HepG2 (cell line): ENCODE data around the gene ARHGAP33. TPM values are rescaled to one million over a fixed set of nuclear protein-coding genes. Genes with fewer than 3 reads are reported as not detected.

ENCODE experiments used
- ATAC-seq: fragments of 200-7000 bp; cut with Tn5 transposase; 3 replicates; pipeline ENCODE4 v1.9.1; 2020; ENCODE audit warnings: mild to moderate bottlenecking, moderate library complexity
- BruUV-seq: library from RNA; stranded (reverse); fragments of 400-500 nt; replicated peaks from 2 replicates; lab custom pipeline; 2021; lab: Mats Ljungman, UMichigan
- CTCF ChIA-PET: fragments of 300-600 bp; formaldehyde crosslinking; extraction: SDS; loops from one replicate; lab custom pipeline; 2021; ENCODE audit warnings: low total read pairs, inconsistent platforms, low intra/inter-chr PET ratio; lab: Yijun Ruan, JAX
- POLR2A ChIA-PET: fragments of 350-600 bp; sonication (Branson Sonifier 250); formaldehyde crosslinking; loops from one replicate; lab custom pipeline; 2020; ENCODE audit warnings: antibody characterized with exemption, inconsistent platforms; lab: Yijun Ruan, JAX
- DNase-seq: peaks from one replicate; pipeline ENCODE4 v3.0.0-alpha.2; 2015; ENCODE audit warnings: low spot score
- FAIRE-seq: peaks from 3 replicates; lab custom pipeline; 2011; peaks lifted over from hg19 to GRCh38; lab: Jason Lieb, UNC
- H2AFZ ChIP-seq: one replicate; pipeline ENCODE4 v1.6.1; 2011; ENCODE audit warnings: low read length, inconsistent platforms
- H3K27ac ChIP-seq: fragments of 300-600 bp; 3 replicates; pipeline ENCODE4 v1.8.0; 2011; ENCODE audit warnings: mixed run types, mild to moderate bottlenecking, mixed read lengths, low read length, inconsistent platforms; ENCODE audit not compliant: insufficient read depth; ENCODE audit errors: extremely low read length
- H3K27me3 ChIP-seq, 2 experiments: fragments of 200-600 bp in 1 of 2; 2 replicates in 1 of 2; 3 replicates in 1 of 2; pipeline versions ENCODE4 v1.6.0 to v1.8.0; 2011; ENCODE audit warnings: low read length in 2 of 2, mild to moderate bottlenecking in 2 of 2, moderate library complexity in 2 of 2, inconsistent platforms in 1 of 2; ENCODE audit not compliant: insufficient read depth in 2 of 2, control insufficient read depth in 1 of 2
- H3K36me3 ChIP-seq, 2 experiments: fragments of 200-600 bp in 1 of 2; replicated peaks in 1 of 2; 2 replicates in 1 of 2; 3 replicates in 1 of 2; pipeline versions ENCODE4 v1.5.1 to v1.8.0; 2011; ENCODE audit warnings: low read length in 2 of 2, inconsistent platforms in 1 of 2; ENCODE audit not compliant: insufficient read depth in 2 of 2, control insufficient read depth in 1 of 2
- H3K4me1 ChIP-seq: 2 replicates; pipeline ENCODE4 v1.5.1; 2012; ENCODE audit warnings: low read length, inconsistent platforms; ENCODE audit not compliant: insufficient read depth
- H3K4me2 ChIP-seq: 2 replicates; pipeline ENCODE4 v1.6.0; 2011; ENCODE audit warnings: low read depth, low read length, inconsistent platforms
- H3K4me3 ChIP-seq, 3 experiments: fragments of 200-600 bp in 1 of 3; sonication (generic), shearing (Covaris generic) in 1 of 3; replicated peaks in 1 of 3; 2 replicates each; pipeline ENCODE4 v1.5.1; 2011 to 2016; ENCODE audit warnings: low read length in 3 of 3, inconsistent platforms in 2 of 3, low read depth in 2 of 3, mild to moderate bottlenecking in 2 of 3, control low read depth in 1 of 3, mixed read lengths in 1 of 3; ENCODE audit not compliant: insufficient read depth in 1 of 3
- H3K79me2 ChIP-seq: one replicate; pipeline ENCODE4 v1.6.1; 2011; ENCODE audit warnings: low read length, inconsistent platforms; ENCODE audit not compliant: insufficient read depth
- H3K9ac ChIP-seq: 2 replicates; pipeline ENCODE4 v1.6.0; 2011; ENCODE audit warnings: mild to moderate bottlenecking, low read depth, low read length, inconsistent platforms; ENCODE audit not compliant: insufficient read depth
- H3K9me3 ChIP-seq: 2 replicates; pipeline ENCODE4 v1.5.1; 2012; ENCODE audit warnings: mild to moderate bottlenecking, low read length
- H4K20me1 ChIP-seq: 2 replicates; pipeline ENCODE4 v1.6.0; 2011; ENCODE audit warnings: inconsistent platforms, mild to moderate bottlenecking, low read length, moderate library complexity; ENCODE audit not compliant: insufficient read depth
- DDIT3 ChIP-seq: sonication (generic); formaldehyde crosslinking; IDR thresholded peaks from 2 replicates; pipeline ENCODE4 v1.4.0; 2020; ENCODE audit warnings: mild to moderate bottlenecking, missing genetic modification reagents
- DPF2 ChIP-seq: sonication (generic); formaldehyde crosslinking; IDR thresholded peaks from 2 replicates; pipeline ENCODE4 v1.4.0; 2020; ENCODE audit warnings: mild to moderate bottlenecking, low read depth, missing genetic modification reagents, borderline replicate concordance
- EZH2 ChIP-seq: conservative IDR thresholded peaks from 2 replicates; pipeline ENCODE4 v1.6.1; 2012; ENCODE audit warnings: mild to moderate bottlenecking, low read depth, low read length, moderate library complexity
- FOXM1 ChIP-seq: sonication (generic); formaldehyde crosslinking; IDR thresholded peaks from 2 replicates; pipeline ENCODE4 v1.5.0; 2020; ENCODE audit warnings: missing genetic modification reagents
- GTF2F1 ChIP-seq: fragments of 150-350 bp; IDR thresholded peaks from 2 replicates; pipeline ENCODE4 v1.6.1; 2014; ENCODE audit warnings: low read length
- HNRNPLL ChIP-seq: fragments of 200-400 bp; formaldehyde crosslinking; IDR thresholded peaks from 2 replicates; pipeline ENCODE4 v1.6.1; 2017; ENCODE audit warnings: mild to moderate bottlenecking, low read depth, low read length; ENCODE audit not compliant: poor library complexity, severe bottlenecking
- HOXD1 ChIP-seq: sonication (generic); formaldehyde crosslinking; IDR thresholded peaks from 2 replicates; pipeline ENCODE4 v1.5.0; 2020; ENCODE audit warnings: missing genetic modification reagents
- MAFG ChIP-seq: sonication (generic); formaldehyde crosslinking; IDR thresholded peaks from 2 replicates; pipeline ENCODE4 v1.5.1; 2020; ENCODE audit warnings: mild to moderate bottlenecking, missing genetic modification reagents
- MLLT10 ChIP-seq: sonication (generic); formaldehyde crosslinking; IDR thresholded peaks from 2 replicates; pipeline ENCODE4 v1.4.0; 2020; ENCODE audit warnings: missing genetic modification reagents
- PHB2 ChIP-seq: fragments of 450-650 bp; IDR thresholded peaks from 2 replicates; pipeline ENCODE4 v1.6.1; 2018; ENCODE audit not compliant: partially characterized antibody
- SMC3 ChIP-seq: IDR thresholded peaks from 2 replicates; pipeline ENCODE4 v1.6.1; 2011; ENCODE audit warnings: low read length, improper control_type of control experiment
- SRF ChIP-seq: IDR thresholded peaks from 2 replicates; pipeline ENCODE4 v1.6.1; 2011; ENCODE audit warnings: mild to moderate bottlenecking, low read depth, low read length, moderate library complexity
- SRSF1 ChIP-seq: fragments of 200-400 bp; formaldehyde crosslinking; optimal IDR thresholded peaks from 2 replicates; pipeline ENCODE3; 2017; ENCODE audit warnings: mild to moderate bottlenecking, low read depth, low read length, moderate library complexity
- ZBTB7A ChIP-seq: sonication (generic); formaldehyde crosslinking; IDR thresholded peaks from 2 replicates; pipeline ENCODE4 v1.8.0; 2022; ENCODE audit warnings: mild to moderate bottlenecking, missing genetic modification reagents
- ZFYVE20 ChIP-seq: sonication (generic); formaldehyde crosslinking; IDR thresholded peaks from 2 replicates; pipeline ENCODE4 v1.8.0; 2023; ENCODE audit warnings: low read depth, mild to moderate bottlenecking, moderate library complexity, missing genetic modification reagents, borderline replicate concordance
- ZIK1 ChIP-seq: sonication (generic); formaldehyde crosslinking; IDR thresholded peaks from 2 replicates; pipeline ENCODE4 v1.5.0; 2020; ENCODE audit warnings: mild to moderate bottlenecking, low read depth, missing genetic modification reagents, borderline replicate concordance
- ZNF143 ChIP-seq: sonication (generic); formaldehyde crosslinking; IDR thresholded peaks from 2 replicates; pipeline ENCODE4 v1.4.0; 2020; ENCODE audit warnings: missing genetic modification reagents
- ZNF281 ChIP-seq: sonication (generic); formaldehyde crosslinking; IDR thresholded peaks from 2 replicates; pipeline ENCODE4 v1.4.0; 2020; ENCODE audit warnings: missing genetic modification reagents, borderline replicate concordance
- ZNF660 ChIP-seq: sonication (generic); formaldehyde crosslinking; IDR thresholded peaks from 2 replicates; pipeline ENCODE4 v1.5.1; 2020; ENCODE audit warnings: mild to moderate bottlenecking, low read depth, missing genetic modification reagents, borderline replicate concordance
- ZNF746 ChIP-seq: sonication (generic); formaldehyde crosslinking; IDR thresholded peaks from 2 replicates; pipeline ENCODE4 v1.8.0; 2022; ENCODE audit warnings: mild to moderate bottlenecking, missing genetic modification reagents
- WGBS: methylation state at CpG from one replicate; pipeline ENCODE4 v1.1.6; 2017; ENCODE audit warnings: low lambda C conversion rate; 5-methylcytosine and 5-hydroxymethylcytosine counted together
- in situ Hi-C: cut with HindIII; loops from 2 replicates; pipeline ENCODE4 v1.10.0; 2017; ENCODE audit warnings: low pct_unique_long_range_greater_than_20kb; ENCODE audit not compliant: extremely low pct_ligation_motif_present
- intact Hi-C: fragments of 100-400 bp; cut with micrococcal nuclease; formaldehyde crosslinking; loops from one replicate; pipeline ENCODE4 v1.10.0; 2022; ENCODE audit not compliant: unreplicated experiment
- polyA plus RNA-seq, 8 experiments: library from polyadenylated mRNA; depleted of rRNA in 3 of 8; stranded (reverse) in 7 of 8; unstranded in 1 of 8; fragments of >200 nt; fragmentation: Illumina TruSeq in 4 of 8; extraction: Trizol in 4 of 8; gene quantifications; 2 replicates each; pipeline versions ENCODE4 v1.2.1 to v1.2.3, GENCODE V29; 2011 to 2016; ENCODE audit warnings: low read depth in 4 of 8, missing spikeins in 1 of 8, mixed read lengths in 1 of 8; ENCODE audit not compliant: insufficient read depth in 1 of 8
- total RNA-seq, 5 experiments: library from RNA; depleted of rRNA; stranded (reverse); fragments of >200 nt; fragmentation: Illumina TruSeq; extraction: Trizol; gene quantifications; 2 replicates each; pipeline ENCODE4 v1.2.3, GENCODE V29; 2016; ENCODE audit warnings: low read depth in 1 of 5

Gene ARHGAP33
- total and polyA plus RNA-seq, 2 of the 13 experiments (the other 11 are each of a cell fraction or from before 2014, with no cell fraction given) = 1.3 to 2.7 TPM

GRCh38 chr19:35755131-35755549 is 20.2 kb upstream of the ARHGAP33 start:
- H3K4me2 ChIP-seq = no peak overlapping the region
- no peaks in the 10 kb centered on the region for H3K27me3 ChIP-seq
- H3K4me1 ChIP-seq = peaks cover 21% of the 10 kb centered on the region
- ChIA-PET CTCF (no interaction called here), POLR2A (no interaction called here)
- H4K20me1 ChIP-seq = no peaks in the 10 kb centered on the region
- intact Hi-C loops (no loop called here), in situ Hi-C loops (no loop called here)
- H3K27ac ChIP-seq = no peak overlapping the region
- peaks cover 3 to 24% of the 10 kb centered on the region in 2 experiments; a peak in 3 of 5 replicates for H3K36me3 ChIP-seq
- ATAC-seq (no peak), FAIRE-seq (no peak), DNase-seq (no peak)
- H3K4me3 ChIP-seq = no peak overlapping the region
- no peak for TF ChIP-seq EZH2
- TF ChIP-seq ZBTB7A (CRISPR knock-in tag) = no peak
- TF ChIP-seq ZIK1 (CRISPR knock-in tag) = no peak
- TF ChIP-seq ZFYVE20 (CRISPR knock-in tag) = no peak
- TF ChIP-seq DPF2 (CRISPR knock-in tag) = no peak
- TF ChIP-seq ZNF143 (CRISPR knock-in tag) = no peak
- no peak for TF ChIP-seq SRF
- TF ChIP-seq FOXM1 (CRISPR knock-in tag) = no peak
- no peak for TF ChIP-seq MLLT10 (CRISPR knock-in tag)
- no peak for TF ChIP-seq GTF2F1
- no peak for TF ChIP-seq ZNF281 (CRISPR knock-in tag)
- TF ChIP-seq SMC3 = no peak
- no peak for TF ChIP-seq DDIT3 (CRISPR knock-in tag)
- TF ChIP-seq PHB2 = no peak
- TF ChIP-seq ZNF746 (CRISPR knock-in tag) = no peak
- no peak for TF ChIP-seq HNRNPLL
- TF ChIP-seq SRSF1 = no peak
- no peak for TF ChIP-seq MAFG
- no peak for TF ChIP-seq ZNF660 (CRISPR knock-in tag)
- TF ChIP-seq HOXD1 (CRISPR knock-in tag) = no peak
- BruUV-seq = no TSS peak
- H3K9me3 ChIP-seq = no peaks in the 10 kb centered on the region
- no peak overlapping the region for H2AFZ ChIP-seq
- 97% methylated on average over 17 of the region's 17 CpGs for WGBS
- peaks cover 6% of the 10 kb centered on the region for H3K79me2 ChIP-seq
- no peak overlapping the region for H3K9ac ChIP-seq
